ENCODE data around the gene BRICD5. TPM values are rescaled to one million over a fixed set of nuclear protein-coding genes. Genes with fewer than 3 reads are reported as not detected.
A peak's percentile ranks its signal among the peaks of the same experiment; 100 is the strongest.

BRICD5 gene
- total RNA-seq, 1 experiment from 2014 or later, result 17.1 TPM

DNA sequence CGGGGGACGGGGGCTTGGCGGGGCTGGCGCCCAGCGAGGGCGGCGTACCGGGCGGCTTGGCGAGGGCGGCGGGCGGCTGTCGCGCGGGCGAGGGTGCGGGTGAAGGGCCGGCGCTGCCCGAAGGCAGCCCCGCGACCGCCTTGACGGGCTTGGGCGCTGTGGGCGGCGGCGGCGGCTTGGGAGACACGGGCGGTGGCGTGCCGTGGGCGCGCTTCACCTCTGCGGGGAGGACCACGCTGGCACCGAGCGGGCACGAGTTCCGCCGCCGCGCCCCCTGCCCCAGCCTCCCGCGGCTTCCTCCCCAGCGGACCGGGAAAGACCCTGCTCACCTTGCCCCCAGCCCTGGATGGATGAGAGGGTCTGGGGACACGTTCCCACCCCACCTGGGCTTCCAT, 31.6 kb downstream of the BRICD5 start:
- no peaks in the 10 kb centered on the region for H3K9me2 ChIP-seq (ENCODE audit: insufficient read depth)
- H3K36me3 ChIP-seq (ENCODE audit: low read depth), result no peaks in the 10 kb centered on the region
- ChIA-PET POLR2A (ENCODE audit: unreplicated experiment) (no interaction called here), CTCF (no interaction called here)
- no peak for DNase-seq
- intact Hi-C loops (cut with micrococcal nuclease; ENCODE audit: unreplicated experiment), result no loop called here
- H3K27ac ChIP-seq, result no peak overlapping the region
- H3K4me3 ChIP-seq, result no peak overlapping the region
- H3K27me3 ChIP-seq (ENCODE audit: insufficient read depth, low read depth), result no peaks in the 10 kb centered on the region
- no peak overlapping the region for H2AFZ ChIP-seq
- no peak overlapping the region for H3K4me2 ChIP-seq
- no peak for TF ChIP-seq EZH2 (IDR thresholded peaks at IDR 0.05; ENCODE audit: low read depth)
- TF ChIP-seq, protein P1, sequence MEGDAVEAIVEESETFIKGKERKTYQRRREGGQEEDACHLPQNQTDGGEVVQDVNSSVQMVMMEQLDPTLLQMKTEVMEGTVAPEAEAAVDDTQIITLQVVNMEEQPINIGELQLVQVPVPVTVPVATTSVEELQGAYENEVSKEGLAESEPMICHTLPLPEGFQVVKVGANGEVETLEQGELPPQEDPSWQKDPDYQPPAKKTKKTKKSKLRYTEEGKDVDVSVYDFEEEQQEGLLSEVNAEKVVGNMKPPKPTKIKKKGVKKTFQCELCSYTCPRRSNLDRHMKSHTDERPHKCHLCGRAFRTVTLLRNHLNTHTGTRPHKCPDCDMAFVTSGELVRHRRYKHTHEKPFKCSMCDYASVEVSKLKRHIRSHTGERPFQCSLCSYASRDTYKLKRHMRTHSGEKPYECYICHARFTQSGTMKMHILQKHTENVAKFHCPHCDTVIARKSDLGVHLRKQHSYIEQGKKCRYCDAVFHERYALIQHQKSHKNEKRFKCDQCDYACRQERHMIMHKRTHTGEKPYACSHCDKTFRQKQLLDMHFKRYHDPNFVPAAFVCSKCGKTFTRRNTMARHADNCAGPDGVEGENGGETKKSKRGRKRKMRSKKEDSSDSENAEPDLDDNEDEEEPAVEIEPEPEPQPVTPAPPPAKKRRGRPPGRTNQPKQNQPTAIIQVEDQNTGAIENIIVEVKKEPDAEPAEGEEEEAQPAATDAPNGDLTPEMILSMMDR (conservative IDR thresholded peaks at IDR 0.05), result no peak
- no peaks in the 10 kb centered on the region for H3K79me2 ChIP-seq (ENCODE audit: low read depth)
- H3F3A ChIP-seq (ENCODE audit: insufficient read depth, low read depth), result no peaks in the 10 kb centered on the region; the same call in 1 of the 2 replicates
- no peaks in the 10 kb centered on the region for H3K4me1 ChIP-seq (replicated peaks; ENCODE audit: insufficient read depth)
- no TSS peak for BruUV-seq (replicated peaks)
- H3K9me3 ChIP-seq (ENCODE audit: insufficient read depth, low read depth), result no peaks in the 10 kb centered on the region
- 0 out of 2 replicates have a peak, but pooled peaks cover 5% of the 10 kb centered on the region for H4K20me1 ChIP-seq (ENCODE audit: insufficient read depth)

- no TSS peak for BruUV-seq (replicated peaks)
- no peaks in the 10 kb centered on the region for H3K79me2 ChIP-seq (ENCODE audit: low read depth)
- H3K9me3 ChIP-seq (ENCODE audit: insufficient read depth, low read depth), result no peaks in the 10 kb centered on the region
- CTCF ChIA-PET, result no interaction called here
- no peaks in the 10 kb centered on the region for H3K9me2 ChIP-seq (ENCODE audit: insufficient read depth)
- 0 out of 2 replicates have a peak, but pooled peaks cover 5% of the 10 kb centered on the region for H4K20me1 ChIP-seq (ENCODE audit: insufficient read depth)
- no peak overlapping the region for H3K4me3 ChIP-seq
- no peaks in the 10 kb centered on the region for H3K27me3 ChIP-seq (ENCODE audit: insufficient read depth, low read depth)
- no peaks in the 10 kb centered on the region for H3K4me1 ChIP-seq (replicated peaks; ENCODE audit: insufficient read depth)
- DNase-seq, result no peak
- TF ChIP-seq EZH2 (IDR thresholded peaks at IDR 0.05; ENCODE audit: low read depth), result no peak
- TF ChIP-seq, protein P1 (conservative IDR thresholded peaks at IDR 0.05), result no peak
- H3K36me3 ChIP-seq (ENCODE audit: low read depth), result no peaks in the 10 kb centered on the region
- POLR2A ChIA-PET (ENCODE audit: unreplicated experiment), result interaction anchor here (0.7 kb wide), 1 partner anchor 222 kb away, joined by 8 read pairs; no protein-coding TSS in a partner anchor
- intact Hi-C loops (cut with micrococcal nuclease; ENCODE audit: unreplicated experiment), result no loop called here
- H3K4me2 ChIP-seq, result no peak overlapping the region
- no peak overlapping the region for H2AFZ ChIP-seq
- no peak overlapping the region for H3K27ac ChIP-seq
- H3F3A ChIP-seq (ENCODE audit: insufficient read depth, low read depth), result no peaks in the 10 kb centered on the region; the same call in 1 of the 2 replicates
These were observed 32.1 kb downstream of the BRICD5 start for GRCh38 chr16:2178321-2179106.

- Histone ChIP-seq H3K27me3 (ENCODE audit: insufficient read depth, low read depth) (no peaks in the 10 kb centered on the region), H3K36me3 (ENCODE audit: low read depth) (no peaks in the 10 kb centered on the region), H3K79me2 (ENCODE audit: low read depth) (no peaks in the 10 kb centered on the region), H3K4me1 (replicated peaks; ENCODE audit: insufficient read depth) (no peaks in the 10 kb centered on the region), H3K4me2 (no peak overlapping the region), H3F3A (ENCODE audit: insufficient read depth, low read depth) (no peaks in the 10 kb centered on the region; the same call in 1 of the 2 replicates), H3K9me3 (ENCODE audit: insufficient read depth, low read depth) (no peaks in the 10 kb centered on the region), H3K27ac (no peak overlapping the region), H3K9me2 (ENCODE audit: insufficient read depth) (no peaks in the 10 kb centered on the region), H3K4me3 (no peak overlapping the region), H2AFZ (no peak overlapping the region), H4K20me1 (ENCODE audit: insufficient read depth) (0 out of 2 replicates have a peak, but pooled peaks cover 5% of the 10 kb centered on the region)
- DNase-seq, result no peak
- TSS peak; percentile 82 for BruUV-seq (replicated peaks)
- CTCF ChIA-PET, result interaction anchor here (0.6 kb wide), 1 partner anchor 29 kb away, joined by 4 read pairs; no protein-coding TSS in a partner anchor
- intact Hi-C loops (cut with micrococcal nuclease; ENCODE audit: unreplicated experiment), result no loop called here
- POLR2A ChIA-PET (ENCODE audit: unreplicated experiment), result interaction anchor here (0.7 kb wide), 1 partner anchor 221 kb away, joined by 8 read pairs; no protein-coding TSS in a partner anchor
- TF ChIP-seq EZH2 (IDR thresholded peaks at IDR 0.05; ENCODE audit: low read depth), result no peak
- TF ChIP-seq, protein P1 (conservative IDR thresholded peaks at IDR 0.05), result no peak
These were observed 33.1 kb downstream of the BRICD5 start for GRCh38 chr16:2177561-2177960.

All from PC-9 (cell line).